ENCODE results near the gene SORCS1.

The SORCS1 gene

DNA sequence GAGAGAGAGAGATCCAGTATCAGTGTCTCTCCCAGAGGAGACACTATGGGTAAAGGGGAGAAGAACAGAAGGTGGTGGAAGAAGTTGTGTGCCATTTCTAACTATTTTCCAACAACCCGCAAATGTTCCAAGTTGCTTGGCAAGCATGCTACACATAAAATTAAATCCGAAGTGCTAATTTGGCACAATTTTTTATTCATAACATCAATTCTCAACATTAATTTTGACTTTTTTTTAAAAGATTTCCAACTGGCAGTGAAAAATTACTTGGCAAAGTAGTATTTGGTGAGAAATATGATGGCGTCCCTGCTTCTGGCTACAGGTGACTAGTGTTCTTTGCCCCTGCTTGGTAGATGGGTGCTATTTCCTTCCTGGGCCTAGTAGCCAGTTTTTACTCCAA lies 622.0 kb downstream of the SORCS1 start:
- DNase-seq (ENCODE audit: low read depth in 3 of 3): no peak

DNA sequence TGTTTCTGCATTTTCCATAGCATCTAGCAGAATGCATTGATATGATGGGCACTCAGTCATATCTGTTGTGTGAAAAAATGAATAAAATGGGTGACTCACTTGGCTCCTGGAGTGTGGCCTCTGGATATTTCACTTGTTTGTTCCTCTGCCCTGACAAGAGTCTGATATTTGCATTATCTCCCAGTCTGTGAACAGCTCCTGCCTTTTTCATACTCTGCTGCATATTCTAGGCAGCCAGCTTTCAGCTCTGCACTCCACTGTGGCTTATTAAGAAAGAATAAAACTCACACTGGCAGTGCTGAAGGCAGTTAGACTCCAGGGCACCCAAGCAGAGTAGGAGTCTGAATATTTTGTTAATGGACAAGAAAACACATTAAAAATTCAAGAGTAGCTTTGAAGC lies 623.9 kb downstream of the SORCS1 start:
- no peak for DNase-seq (ENCODE audit: low read depth in 3 of 3)

DNA sequence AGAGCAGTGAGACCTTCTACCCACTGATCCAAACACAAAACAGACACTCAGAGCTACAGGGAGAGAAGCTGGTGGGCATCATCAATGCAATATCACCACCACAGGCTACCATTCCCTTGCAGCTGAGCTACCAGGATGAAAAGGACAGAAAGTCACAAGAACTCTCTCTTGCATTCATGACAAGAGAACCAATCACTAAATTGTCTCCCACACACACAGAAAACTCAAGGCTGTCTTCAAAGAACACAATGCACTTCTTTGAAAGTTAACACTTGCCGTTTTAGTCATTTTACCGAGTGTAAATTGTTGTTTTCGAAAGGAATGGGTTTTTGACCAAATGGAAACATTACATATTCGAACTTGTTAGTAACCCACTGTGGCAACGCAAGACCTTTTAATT lies 626.6 kb downstream of the SORCS1 start:
- DNase-seq (ENCODE audit: low read depth in 3 of 3): no peak

DNA sequence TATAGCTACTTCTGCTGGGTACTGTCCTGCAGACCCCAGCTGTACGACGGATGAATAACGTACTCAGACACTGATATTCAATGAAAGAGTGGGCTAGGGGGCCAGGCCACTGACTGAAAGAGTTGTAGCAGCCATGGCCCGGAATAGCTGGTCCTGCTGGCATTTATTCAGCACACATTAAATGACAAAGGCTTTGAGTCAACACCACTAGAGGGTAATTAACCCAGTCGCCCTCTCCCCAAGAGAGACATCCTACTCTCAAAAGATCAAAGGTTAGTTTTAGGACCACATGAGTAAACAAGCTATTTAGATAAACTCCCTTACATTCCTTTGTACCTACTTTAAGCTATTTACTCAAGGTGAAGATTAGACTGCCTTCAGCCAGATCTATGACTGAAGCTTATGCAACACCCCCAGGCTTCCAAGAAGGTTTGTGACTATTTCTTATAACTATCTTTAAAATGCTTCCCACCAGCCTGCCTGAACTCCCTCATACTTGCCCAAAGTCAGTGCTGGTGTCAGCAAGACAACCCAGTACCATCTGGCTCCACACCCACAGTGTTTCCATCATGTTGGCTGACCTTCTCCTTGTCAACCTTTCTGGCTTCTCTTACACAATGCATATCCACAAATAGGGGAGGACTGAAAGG lies 629.1 kb downstream of the SORCS1 start:
- DNase-seq (ENCODE audit: low read depth in 3 of 3): no peak

DNA sequence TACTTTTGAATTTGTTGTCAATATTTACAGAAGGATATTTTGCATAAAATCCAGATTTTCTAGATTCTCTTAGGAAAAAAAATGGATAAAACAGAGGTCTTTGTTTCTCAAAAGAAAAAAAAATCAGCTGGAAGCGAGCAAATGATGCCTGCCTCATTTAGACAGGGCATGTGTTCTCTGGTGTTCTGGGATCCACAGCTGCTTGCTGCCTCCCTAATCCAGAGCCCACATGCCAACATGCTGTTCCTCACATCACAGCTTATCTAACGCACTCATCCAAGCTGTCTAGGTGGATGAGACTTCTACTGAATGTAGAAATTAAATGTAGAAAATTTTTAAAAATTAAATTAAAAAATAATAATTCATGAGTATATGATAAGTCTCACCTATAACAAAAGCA lies 630.1 kb downstream of the SORCS1 start:
- no peak for DNase-seq (ENCODE audit: low read depth in 3 of 3)

DNA sequence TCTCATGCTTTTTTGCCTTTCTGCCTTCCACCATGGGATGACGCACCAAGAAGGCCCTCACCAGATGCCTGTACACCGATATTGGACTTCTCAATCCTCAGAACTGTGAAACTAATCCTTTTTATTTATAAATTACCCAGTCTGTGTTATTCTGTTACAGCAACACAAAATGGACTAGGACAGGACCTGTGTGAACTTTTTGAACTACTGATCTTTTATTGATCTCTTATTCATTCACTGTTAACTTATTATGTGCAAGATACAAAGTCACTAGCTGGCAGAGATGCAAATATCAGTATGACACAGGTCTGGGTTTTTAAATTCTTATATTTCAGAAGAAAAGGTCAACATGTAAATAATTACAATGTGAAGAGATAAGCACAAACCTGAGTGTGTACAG lies 635.8 kb downstream of the SORCS1 start:
- DNase-seq (ENCODE audit: low read depth in 3 of 3): no peak

DNA sequence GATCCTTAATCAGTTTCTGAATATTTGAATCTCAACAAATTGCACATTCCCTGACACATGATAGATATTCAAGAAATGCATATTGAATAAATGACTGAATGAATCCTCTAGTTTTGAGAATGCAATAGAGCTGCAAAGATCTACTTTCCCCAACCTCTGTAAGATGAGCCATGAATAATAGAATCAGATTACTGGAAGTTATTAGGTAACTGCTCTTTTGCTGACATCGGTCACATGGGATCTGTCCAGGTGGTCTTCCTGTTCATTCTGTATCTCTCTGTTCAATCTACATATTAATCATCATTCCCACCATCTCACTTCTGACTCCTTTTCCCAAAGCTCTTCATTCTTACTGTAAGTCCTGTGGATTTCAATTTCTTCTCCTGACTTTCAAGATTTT lies 638.7 kb downstream of the SORCS1 start:
- DNase-seq (ENCODE audit: low read depth in 3 of 3): no peak
